ENCODE results near the gene SLC6A2.

SLC6A2 gene

GRCh38 chr16:55665511-55665910, 9.7 kb downstream of the SLC6A2 start:
- TF ChIP-seq CTCF (IDR thresholded peaks at IDR 0.05; ENCODE audit: extremely low read depth, missing control alignments) = no peak
- no peak for DNase-seq (ENCODE audit: low spot score)

- TF ChIP-seq CTCF (IDR thresholded peaks at IDR 0.05; ENCODE audit: extremely low read depth, missing control alignments) = no peak
- no peak for DNase-seq (ENCODE audit: low spot score)
Measured at GRCh38 chr16:55666012-55666411, 10.2 kb downstream of the SLC6A2 start.

- no peak for DNase-seq (ENCODE audit: low spot score)
- no peak for TF ChIP-seq CTCF (IDR thresholded peaks at IDR 0.05; ENCODE audit: extremely low read depth, missing control alignments)
Measured at GRCh38 chr16:55667753-55668152, 12.0 kb downstream of the SLC6A2 start.

GRCh38 chr16:55668340-55669281, 12.8 kb downstream of the SLC6A2 start:
- DNase-seq (ENCODE audit: low spot score) = no peak
- TF ChIP-seq CTCF (IDR thresholded peaks at IDR 0.05; ENCODE audit: extremely low read depth, missing control alignments) = no peak

- no peak for TF ChIP-seq CTCF (IDR thresholded peaks at IDR 0.05; ENCODE audit: extremely low read depth, missing control alignments)
- DNase-seq (ENCODE audit: low spot score) = no peak
Measured at GRCh38 chr16:55671206-55671973, 15.6 kb downstream of the SLC6A2 start.

GRCh38 chr16:55671974-55672280, 16.1 kb downstream of the SLC6A2 start:
- TF ChIP-seq CTCF (IDR thresholded peaks at IDR 0.05; ENCODE audit: extremely low read depth, missing control alignments) = no peak
- no peak for DNase-seq (ENCODE audit: low spot score)

GRCh38 chr16:55672471-55672870, 16.7 kb downstream of the SLC6A2 start:
- no peak for TF ChIP-seq CTCF (IDR thresholded peaks at IDR 0.05; ENCODE audit: extremely low read depth, missing control alignments)
- DNase-seq (ENCODE audit: low spot score) = no peak
